DMS114 treated with DMSO at 0.1 percent for 48 hours (cell line): ENCODE results near the gene GGCT.
"Not testable (repeated sequence)": the region's sequence is repeated elsewhere in the genome, so short reads cannot be mapped to it uniquely, and the experiment has no call there.

Source experiments
- DNase-seq: peaks from one replicate; lab custom pipeline; 2025; ENCODE audit not compliant: unreplicated experiment; lab: John Stamatoyannopoulos, UW

Gene GGCT

DNA sequence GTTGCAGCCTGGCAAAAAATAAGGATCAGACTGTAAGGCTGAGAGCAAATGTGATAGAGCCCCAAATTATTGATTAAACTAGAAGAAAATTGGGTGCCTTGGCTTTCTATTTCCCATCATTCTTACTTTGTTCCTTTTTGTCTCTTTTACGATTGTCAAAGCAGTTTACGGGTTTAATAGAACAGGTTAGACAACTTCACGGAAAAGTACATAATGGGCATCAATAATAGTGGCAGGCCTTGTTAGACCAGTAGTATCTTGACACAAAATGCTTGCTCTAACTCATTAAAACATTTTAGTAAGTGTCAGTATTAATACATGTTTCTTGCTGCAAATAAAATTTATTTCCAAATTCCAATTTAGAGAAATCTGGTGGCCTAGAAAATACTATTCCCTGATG lies 14.5 kb upstream of the GGCT start:
- no peak for DNase-seq

DNA sequence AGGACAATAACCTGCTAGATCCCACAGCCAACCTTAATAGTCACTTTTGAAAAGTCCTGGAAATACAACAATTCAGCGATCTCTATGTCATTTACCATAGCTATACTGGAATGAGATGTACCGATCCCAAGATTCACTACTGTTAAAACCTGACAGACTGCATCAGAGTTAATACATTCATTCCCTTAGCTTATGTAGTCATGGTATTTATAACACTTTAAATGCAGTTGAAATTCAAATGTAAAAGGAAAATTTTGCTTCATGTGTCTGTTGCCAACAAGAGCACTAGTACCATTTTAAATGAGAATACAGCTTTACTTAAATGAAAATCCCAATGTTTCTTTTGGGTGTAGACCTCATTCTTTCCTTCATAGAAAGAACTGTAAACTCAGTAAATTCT lies 11.1 kb upstream of the GGCT start:
- DNase-seq, result no peak

- no peak for DNase-seq
These were observed 10.1 kb upstream of the GGCT start for GRCh38 chr7:30514776-30515175.

GRCh38 chr7:30514177-30514576 lies 9.5 kb upstream of the GGCT start:
- no peak for DNase-seq

GRCh38 chr7:30513762-30514161 lies 9.1 kb upstream of the GGCT start:
- no peak for DNase-seq

GRCh38 chr7:30511973-30512662 lies 7.5 kb upstream of the GGCT start:
- no peak for DNase-seq

GRCh38 chr7:30511494-30511893 lies 6.9 kb upstream of the GGCT start:
- DNase-seq, result no peak

GRCh38 chr7:30510124-30511075 lies 5.8 kb upstream of the GGCT start:
- no peak for DNase-seq

- DNase-seq, result not testable (repeated sequence)
These were observed 4.7 kb upstream of the GGCT start for GRCh38 chr7:30509171-30509857.

GRCh38 chr7:30507346-30507900 lies 2.8 kb upstream of the GGCT start:
- DNase-seq, result not testable (repeated sequence)

DNA sequence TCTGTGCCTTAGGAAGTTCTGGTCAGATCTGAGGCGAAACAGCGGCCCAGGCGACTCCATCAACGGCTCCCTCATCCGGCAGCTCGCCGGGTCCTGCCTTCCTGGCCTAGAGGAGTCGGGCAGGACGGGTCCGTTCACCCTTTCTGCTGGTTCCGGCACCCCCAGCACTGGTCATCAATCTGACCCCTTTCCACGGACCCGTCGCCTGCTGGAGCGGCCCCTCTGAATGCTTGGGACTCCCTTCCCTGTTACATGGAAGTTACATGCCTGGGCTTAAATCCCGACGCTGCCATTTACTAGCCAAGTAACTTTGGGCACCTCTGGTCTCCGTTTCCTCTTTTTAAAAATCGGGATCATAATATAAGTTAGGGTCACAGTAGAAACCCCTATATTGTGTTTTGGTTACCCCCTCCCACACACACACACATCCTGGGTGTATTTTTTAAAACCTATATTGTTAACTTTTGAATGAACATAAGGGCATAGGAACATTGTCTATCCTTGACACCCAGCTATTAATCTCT lies 607 bp upstream of the GGCT start:
- DNase-seq, result no peak

- DNase-seq, result no peak
These were observed 1.1 kb downstream of the GGCT start for GRCh38 chr7:30503274-30504212.

GRCh38 chr7:30502470-30503251 lies 2.0 kb downstream of the GGCT start:
- no peak for DNase-seq

GRCh38 chr7:30501264-30501663 lies 3.4 kb downstream of the GGCT start:
- DNase-seq, result no peak

GRCh38 chr7:30493228-30493627 lies 11.4 kb downstream of the GGCT start:
- no peak for DNase-seq

DNA sequence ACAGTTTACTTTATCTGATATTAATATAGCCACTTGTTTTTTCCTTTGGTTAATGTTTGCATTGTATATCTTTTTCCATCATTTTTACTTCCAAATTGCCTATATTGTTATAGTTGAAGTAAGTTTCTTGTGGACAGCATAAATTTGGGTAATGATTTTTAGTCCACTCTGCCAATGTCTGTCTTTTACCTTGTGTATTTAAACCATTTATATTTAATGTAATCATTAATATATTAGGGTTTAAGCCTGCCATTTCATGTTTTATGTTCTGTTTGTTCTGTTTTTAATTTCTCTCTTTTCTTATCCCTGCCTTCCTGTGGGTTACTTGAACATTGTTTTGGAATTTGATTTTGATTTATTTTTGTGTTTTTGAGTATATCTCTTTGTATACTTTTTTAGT lies 13.2 kb downstream of the GGCT start:
- no peak for DNase-seq

GRCh38 chr7:30487371-30487770 lies 17.3 kb downstream of the GGCT start:
- no peak for DNase-seq

- no peak for DNase-seq
These were observed 19.0 kb downstream of the GGCT start for GRCh38 chr7:30485667-30486066.

GRCh38 chr7:30481416-30481815 lies 23.2 kb downstream of the GGCT start:
- DNase-seq, result not testable (repeated sequence)
